GM21786 (cell line): ENCODE measurements around the gene SLC2A1.
"Not testable (repeated sequence)": the region's sequence is repeated elsewhere in the genome, so short reads cannot be mapped to it uniquely, and the experiment has no call there.

ENCODE experiments used
- ATAC-seq: cut with Tn5 transposase; IDR thresholded peaks from one replicate; pipeline ENCODE4 v1.9.1; 2021; ENCODE audit not compliant: unreplicated experiment

The SLC2A1 gene

GRCh38 chr1:42930178-42931107 is 28.2 kb downstream of the SLC2A1 start:
- ATAC-seq, result no peak

DNA sequence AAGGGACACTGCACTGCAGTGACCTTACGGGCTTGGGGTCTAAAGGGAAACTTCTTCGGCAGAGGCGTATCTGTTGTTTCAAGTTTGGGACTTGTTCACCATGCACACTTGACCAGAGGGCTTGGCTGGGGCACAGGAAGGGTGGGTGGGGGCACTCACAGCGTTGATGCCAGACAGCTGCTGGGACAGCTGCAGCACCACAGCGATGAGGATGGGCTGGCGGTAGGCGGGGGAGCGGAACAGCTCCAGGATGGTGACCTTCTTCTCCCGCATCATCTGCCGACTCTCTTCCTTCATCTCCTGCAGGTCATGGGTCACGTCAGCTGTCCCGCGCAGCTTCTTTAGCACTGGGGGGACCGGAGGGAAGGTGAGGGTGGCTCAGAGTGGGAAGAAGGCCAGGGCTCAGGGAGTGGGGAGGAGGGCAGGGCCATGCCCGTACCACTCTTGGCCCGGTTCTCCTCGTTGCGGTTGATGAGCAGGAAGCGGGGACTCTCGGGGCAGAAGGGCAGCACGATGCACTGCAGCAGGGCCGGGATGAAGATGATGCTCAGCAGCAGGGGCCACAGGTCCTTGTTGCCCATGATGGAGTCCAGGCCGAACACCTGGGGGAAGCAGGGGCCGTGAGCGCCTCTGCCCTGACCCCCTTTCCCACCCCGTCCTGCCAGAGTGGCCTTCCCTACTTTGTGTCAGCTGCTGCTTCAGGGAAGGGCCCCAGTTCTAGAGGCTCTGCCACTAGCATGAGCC is 29.1 kb downstream of the SLC2A1 start:
- no peak for ATAC-seq

GRCh38 chr1:42928859-42929258 is 29.8 kb downstream of the SLC2A1 start:
- no peak for ATAC-seq

- ATAC-seq, result no peak
Observed at GRCh38 chr1:42927920-42928505, 30.7 kb downstream of the SLC2A1 start.

- no peak for ATAC-seq
Observed at GRCh38 chr1:42927274-42927841, 31.3 kb downstream of the SLC2A1 start.

GRCh38 chr1:42926879-42927242 is 31.8 kb downstream of the SLC2A1 start:
- no peak for ATAC-seq

GRCh38 chr1:42926235-42926878 is 32.3 kb downstream of the SLC2A1 start:
- no peak for ATAC-seq

- ATAC-seq, result peak; percentile 3
Observed at GRCh38 chr1:42924851-42925760, 33.6 kb downstream of the SLC2A1 start.

- peak; percentile 84 for ATAC-seq
Observed at GRCh38 chr1:42924082-42924850, 34.4 kb downstream of the SLC2A1 start.

GRCh38 chr1:42923367-42924081 is 35.1 kb downstream of the SLC2A1 start:
- ATAC-seq, result no peak

DNA sequence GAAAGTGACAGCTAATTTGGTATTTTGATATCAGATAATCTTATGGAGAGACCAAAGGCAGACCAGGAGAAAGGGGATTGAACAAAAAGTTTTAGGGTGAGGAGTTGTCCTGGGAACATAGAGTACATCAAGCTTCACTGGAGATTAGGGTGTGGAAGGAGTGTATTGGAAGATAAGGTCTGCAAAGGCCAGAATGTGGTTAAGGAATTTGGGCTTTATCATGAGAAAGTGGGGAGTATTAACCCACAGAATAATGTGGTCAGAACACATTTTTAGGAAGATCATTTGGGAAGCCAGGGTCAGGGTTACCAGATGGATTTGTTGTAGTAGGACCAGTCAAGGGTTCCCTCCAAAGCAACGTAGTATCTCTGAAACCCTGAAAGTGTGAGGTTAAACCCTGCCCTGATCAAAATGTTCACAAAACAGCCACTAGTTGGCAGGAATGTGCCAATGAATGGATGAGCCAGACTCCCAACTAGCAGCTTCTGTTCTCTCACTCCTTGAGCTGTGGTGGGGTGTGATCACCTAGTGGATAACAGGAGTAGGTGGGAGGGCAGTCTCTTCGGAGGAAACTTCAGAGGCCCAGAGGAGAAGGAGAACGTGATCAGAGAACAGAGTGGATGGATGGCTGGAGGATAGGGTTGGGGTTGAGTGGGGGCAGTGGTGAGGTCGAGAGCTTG is 35.8 kb downstream of the SLC2A1 start:
- ATAC-seq, result no peak

DNA sequence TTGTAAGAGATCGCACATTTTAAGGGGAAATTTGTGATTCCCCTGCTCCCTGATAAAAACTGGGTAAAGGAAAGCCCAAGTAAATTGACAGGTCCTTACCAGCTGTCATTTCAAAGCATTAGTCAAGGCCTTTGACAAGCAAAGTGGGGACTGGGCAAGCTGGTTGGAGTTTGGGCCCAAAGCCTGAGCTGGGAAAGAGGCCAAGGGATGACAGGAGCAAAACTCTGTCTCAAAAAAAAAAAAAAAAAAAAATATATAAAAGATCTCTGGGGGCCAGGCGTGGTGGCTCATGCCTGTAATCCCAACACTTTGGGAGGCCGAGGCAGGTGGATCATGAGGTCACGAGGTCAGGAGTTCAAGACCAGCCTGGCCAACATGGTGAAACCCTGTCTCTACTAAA is 36.9 kb downstream of the SLC2A1 start:
- ATAC-seq, result no peak

DNA sequence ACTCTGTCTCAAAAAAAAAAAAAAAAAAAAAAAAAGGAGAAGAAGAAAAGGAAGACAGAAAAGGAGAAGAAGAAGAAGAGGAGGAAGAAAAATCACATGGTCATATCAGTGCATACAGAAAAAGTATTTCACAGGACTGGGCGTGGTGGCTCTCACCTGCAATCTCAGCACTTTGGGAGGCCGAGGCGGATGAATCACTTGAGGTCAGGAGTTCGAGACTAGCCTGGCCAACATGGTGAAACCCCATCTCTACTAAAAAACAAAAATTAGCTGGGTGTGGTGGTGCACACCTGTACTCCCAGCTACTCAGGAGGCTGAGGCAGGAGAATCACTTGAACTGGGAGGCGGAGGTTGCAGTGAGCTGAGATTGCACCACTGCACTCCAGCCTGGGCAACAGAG is 39.0 kb downstream of the SLC2A1 start:
- ATAC-seq, result not testable (repeated sequence)

DNA sequence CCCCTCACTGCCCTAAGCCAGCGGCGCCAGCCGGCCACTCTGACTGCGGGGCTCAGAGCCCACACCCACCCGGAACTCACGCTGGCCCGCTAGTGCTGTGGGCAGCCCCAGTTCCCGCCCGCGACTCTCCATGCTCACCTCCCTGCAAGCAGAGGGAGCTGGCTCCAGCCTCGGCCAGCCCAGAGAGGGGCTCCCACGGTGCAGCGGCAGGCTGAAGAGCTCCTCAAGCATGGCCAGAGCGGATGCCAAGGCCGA is 41.5 kb downstream of the SLC2A1 start:
- ATAC-seq, result no peak

DNA sequence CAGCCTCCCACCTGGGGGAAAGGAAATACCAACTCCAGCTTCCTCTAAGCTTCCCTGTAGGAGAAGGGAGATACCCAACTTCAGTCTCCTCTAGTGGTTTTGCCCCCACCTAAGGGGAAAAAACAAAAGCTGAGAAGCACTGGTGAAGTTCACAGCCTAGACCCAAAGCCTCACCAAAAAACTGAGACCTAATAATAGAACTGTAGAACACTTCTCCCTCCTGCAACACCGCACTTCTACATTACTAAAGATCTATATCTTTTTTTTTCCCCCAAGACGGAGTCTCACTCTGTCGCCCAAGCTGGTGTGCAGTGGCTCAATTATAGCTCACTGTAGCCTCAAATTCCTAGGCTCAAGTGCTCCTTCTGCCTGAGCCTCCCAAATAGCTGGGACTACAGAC is 43.2 kb downstream of the SLC2A1 start:
- no peak for ATAC-seq

- ATAC-seq, result no peak
Observed at GRCh38 chr1:42914092-42914627, 44.5 kb downstream of the SLC2A1 start.

DNA sequence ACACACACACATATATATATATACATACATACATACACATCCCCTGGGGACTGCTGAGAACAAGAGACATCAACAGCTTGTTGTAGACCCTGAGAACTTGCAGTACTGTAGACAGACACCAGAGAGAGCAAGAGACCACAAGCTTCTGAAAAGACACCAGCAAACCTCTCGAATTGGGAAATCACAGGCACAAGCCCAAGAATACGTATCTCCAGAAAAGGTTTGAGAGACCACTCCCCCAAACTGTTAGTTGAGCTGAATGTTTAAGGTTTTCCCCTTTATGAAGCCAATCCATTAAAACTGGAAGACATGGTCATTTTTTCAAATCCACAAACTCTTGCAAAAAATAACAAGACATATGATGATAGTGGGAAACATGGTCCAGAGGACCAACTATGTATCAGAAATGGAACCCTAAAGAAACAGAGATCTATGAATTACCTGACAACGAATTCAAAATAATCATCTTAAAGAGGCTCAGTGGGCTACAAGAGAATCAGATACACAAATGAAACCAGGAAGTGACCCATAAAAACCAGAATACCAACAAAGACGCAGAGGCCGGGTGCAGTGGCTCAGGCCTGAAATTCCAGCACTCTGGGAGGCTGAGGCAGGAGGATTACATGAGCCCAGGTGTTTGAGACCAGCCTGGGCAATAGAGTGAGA is 45.1 kb downstream of the SLC2A1 start:
- no peak for ATAC-seq
